Fibroblast of the conjunctiva (primary cell): ENCODE data around the gene MARCHF2.
"Not testable (repeated sequence)": the region's sequence is repeated elsewhere in the genome, so short reads cannot be mapped to it uniquely, and the experiment has no call there.

Experiments
- DNase-seq: peaks from one replicate; pipeline ENCODE4 v3.0.0-alpha.2; 2010; ENCODE audit warnings: low read depth

MARCHF2 gene

GRCh38 chr19:8412783-8413628, at the start of gene MARCHF2:
TSS of gene MARCHF2 (plus strand) at chr19:8413305. CDS start at chr19:8421841, 8,536 bp downstream.
- DNase-seq: peak; percentile 97

- no peak for DNase-seq
These were observed 49.0 kb upstream of the MARCHF2 start, which contains the start of gene ANGPTL4 for GRCh38 chr19:8363803-8364771. TSS of gene ANGPTL4 (plus strand) at chr19:8364155. CDS start at chr19:8364322, 167 bp downstream.

- DNase-seq: no peak
These were observed 47.0 kb upstream of the MARCHF2 start for GRCh38 chr19:8366121-8366581.

- DNase-seq: no peak
These were observed 46.2 kb upstream of the MARCHF2 start for GRCh38 chr19:8366961-8367326.

GRCh38 chr19:8367327-8368001, 45.6 kb upstream of the MARCHF2 start:
- DNase-seq: peak; percentile 95

- no peak for DNase-seq
These were observed 42.7 kb upstream of the MARCHF2 start for GRCh38 chr19:8370176-8371010.

- no peak for DNase-seq
These were observed 41.9 kb upstream of the MARCHF2 start for GRCh38 chr19:8371011-8371804.

- no peak for DNase-seq
These were observed 39.0 kb upstream of the MARCHF2 start for GRCh38 chr19:8373867-8374813.

- not testable (repeated sequence) for DNase-seq
These were observed 37.3 kb upstream of the MARCHF2 start for GRCh38 chr19:8375766-8376165.

- DNase-seq: not testable (repeated sequence)
These were observed 36.6 kb upstream of the MARCHF2 start for GRCh38 chr19:8376373-8376974.

GRCh38 chr19:8377598-8377997, 35.5 kb upstream of the MARCHF2 start:
- DNase-seq: no peak

- not testable (repeated sequence) for DNase-seq
These were observed 33.8 kb upstream of the MARCHF2 start for GRCh38 chr19:8379156-8379891.

- not testable (repeated sequence) for DNase-seq
These were observed 28.5 kb upstream of the MARCHF2 start for GRCh38 chr19:8384569-8384968.

- not testable (repeated sequence) for DNase-seq
These were observed 28.0 kb upstream of the MARCHF2 start for GRCh38 chr19:8385103-8385502.

- not testable (repeated sequence) for DNase-seq
These were observed 27.5 kb upstream of the MARCHF2 start for GRCh38 chr19:8385566-8385965.

- not testable (repeated sequence) for DNase-seq
These were observed 26.7 kb upstream of the MARCHF2 start for GRCh38 chr19:8386419-8386818.

GRCh38 chr19:8386990-8387389, 26.1 kb upstream of the MARCHF2 start:
- no peak for DNase-seq
